IMR-90 (cell line): ENCODE data around the gene MRC2. TPM values are rescaled to one million over a fixed set of nuclear protein-coding genes. Genes with fewer than 3 reads are reported as not detected.
A peak's percentile ranks its signal among the peaks of the same experiment; 100 is the strongest.

ENCODE experiments used
- ATAC-seq: fragments of 200-7000 bp; cut with Tn5 transposase; 2 replicates; pipeline ENCODE4 v1.9.1; 2020; ENCODE audit warnings: low read depth, mild to moderate bottlenecking, moderate library complexity
- BruUV-seq: library from RNA; stranded (reverse); fragments of 400-500 nt; replicated peaks from 2 replicates; lab custom pipeline; 2021; lab: Mats Ljungman, UMichigan
- CTCF ChIA-PET: fragments of 300-600 bp; formaldehyde crosslinking; extraction: SDS; loops from one replicate; lab custom pipeline; 2021; ENCODE audit warnings: antibody characterized with exemption; lab: Yijun Ruan, JAX
- POLR2A ChIA-PET: fragments of 300-600 bp; sonication (Branson Sonifier 250); formaldehyde crosslinking; loops from one replicate; lab custom pipeline; 2022; ENCODE audit warnings: antibody characterized with exemption; ENCODE audit not compliant: unreplicated experiment; lab: Charles Lee
- DNase-seq: peaks from one replicate; pipeline ENCODE4 v3.0.0; 2013
- H2AFZ ChIP-seq: replicated peaks from 2 replicates; pipeline ENCODE3; 2013; ENCODE audit warnings: low read length, mild to moderate bottlenecking; ENCODE audit not compliant: poor library complexity
- H2AK5ac ChIP-seq: 2 replicates; pipeline ENCODE4 v1.6.1; 2013; ENCODE audit warnings: low read depth, low read length, inconsistent platforms
- H2AK9ac ChIP-seq: replicated peaks from 2 replicates; pipeline ENCODE3; 2013; ENCODE audit warnings: mild to moderate bottlenecking, low read depth, low read length, moderate library complexity; ENCODE audit not compliant: poor library complexity
- H2BK120ac ChIP-seq: 2 replicates; pipeline ENCODE4 v1.6.1; 2013; ENCODE audit warnings: low read depth, low read length, inconsistent platforms
- H2BK15ac ChIP-seq: 3 replicates; pipeline ENCODE4 v1.6.1; 2013; ENCODE audit warnings: low read depth, low read length, inconsistent platforms
- H2BK20ac ChIP-seq: 2 replicates; pipeline ENCODE4 v1.6.1; 2013; ENCODE audit warnings: low read depth, mild to moderate bottlenecking, inconsistent platforms, low read length, moderate library complexity
- H2BK5ac ChIP-seq: 2 replicates; pipeline ENCODE4 v1.6.1; 2013; ENCODE audit warnings: mild to moderate bottlenecking, low read depth, low read length, inconsistent platforms; ENCODE audit not compliant: poor library complexity, severe bottlenecking
- H3K14ac ChIP-seq: replicated peaks from 2 replicates; pipeline ENCODE4 v1.6.1; 2013; ENCODE audit warnings: low read depth, low read length, inconsistent platforms
- H3K18ac ChIP-seq: 2 replicates; pipeline ENCODE4 v1.6.1; 2013; ENCODE audit warnings: low read depth, low read length, control low read depth
- H3K23ac ChIP-seq: 2 replicates; pipeline ENCODE4 v1.6.1; 2013; ENCODE audit warnings: low read depth, low read length, inconsistent platforms
- H3K27ac ChIP-seq: 2 replicates; pipeline ENCODE4 v1.5.1; 2013; ENCODE audit warnings: mild to moderate bottlenecking, control low read depth, low read length; ENCODE audit not compliant: insufficient read depth
- H3K27me3 ChIP-seq: 2 replicates; pipeline ENCODE4 v1.6.1; 2013; ENCODE audit warnings: low read length; ENCODE audit not compliant: control insufficient read depth, insufficient read depth
- H3K36me3 ChIP-seq: 2 replicates; pipeline ENCODE4 v1.6.1; 2013; ENCODE audit warnings: low read length, mixed read lengths; ENCODE audit not compliant: control insufficient read depth, insufficient read depth
- H3K4ac ChIP-seq: 2 replicates; pipeline ENCODE4 v1.6.1; 2013; ENCODE audit warnings: low read depth, low read length, inconsistent platforms
- H3K4me1 ChIP-seq: 2 replicates; pipeline ENCODE4 v1.6.1; 2013; ENCODE audit warnings: low read length, mixed read lengths; ENCODE audit not compliant: control insufficient read depth, insufficient read depth
- H3K4me2 ChIP-seq: 2 replicates; pipeline ENCODE4 v1.6.1; 2013; ENCODE audit warnings: low read depth, mild to moderate bottlenecking, control low read depth, low read length, moderate library complexity
- H3K4me3 ChIP-seq: 2 replicates; pipeline ENCODE4 v1.5.1; 2013; ENCODE audit warnings: low read depth, mild to moderate bottlenecking, control low read depth, low read length, moderate library complexity; ENCODE audit not compliant: insufficient read depth
- H3K56ac ChIP-seq: 2 replicates; pipeline ENCODE4 v1.6.1; 2013; ENCODE audit warnings: low read length, inconsistent platforms; ENCODE audit not compliant: insufficient read depth; ENCODE audit errors: extremely low read depth
- H3K79me1 ChIP-seq, 2 experiments: 2 replicates each; pipeline ENCODE4 v1.6.1; 2013; ENCODE audit warnings: low read length in 2 of 2, inconsistent platforms in 1 of 2, low read depth in 1 of 2
- H3K9ac ChIP-seq: 2 replicates; pipeline ENCODE4 v1.6.1; 2013; ENCODE audit warnings: low read depth, low read length, control low read depth
- H3K9me1 ChIP-seq: 2 replicates; pipeline ENCODE4 v1.6.1; 2013; ENCODE audit warnings: low read length, inconsistent platforms; ENCODE audit not compliant: insufficient read depth
- H3K9me3 ChIP-seq: 2 replicates; pipeline ENCODE4 v1.6.1; 2013; ENCODE audit warnings: low read length; ENCODE audit not compliant: control insufficient read depth, insufficient read depth
- H4K20me1 ChIP-seq: 2 replicates; pipeline ENCODE4 v1.6.1; 2013; ENCODE audit warnings: low read length, inconsistent platforms; ENCODE audit not compliant: insufficient read depth
- H4K5ac ChIP-seq: 2 replicates; pipeline ENCODE4 v1.6.1; 2013; ENCODE audit warnings: mild to moderate bottlenecking, low read depth, low read length, control low read depth
- H4K8ac ChIP-seq, 2 experiments: 2 replicates each; pipeline ENCODE4 v1.6.1; 2013; ENCODE audit warnings: low read depth in 2 of 2, low read length in 2 of 2, control low read depth in 1 of 2, inconsistent platforms in 1 of 2
- H4K91ac ChIP-seq: 2 replicates; pipeline ENCODE4 v1.6.1; 2013; ENCODE audit warnings: low read depth, low read length, inconsistent platforms; ENCODE audit not compliant: insufficient read depth
- BHLHE40 ChIP-seq: fragments of 150-350 bp; IDR thresholded peaks from 2 replicates; pipeline ENCODE4 v1.6.1; 2016; ENCODE audit warnings: mild to moderate bottlenecking, low read depth, low read length
- ELK1 ChIP-seq: fragments of 150-350 bp; IDR thresholded peaks from 2 replicates; pipeline ENCODE4 v1.6.1; 2016; ENCODE audit warnings: low read depth, mild to moderate bottlenecking, low read length, moderate library complexity, borderline replicate concordance
- MAZ ChIP-seq: IDR thresholded peaks from 2 replicates; pipeline ENCODE4 v1.6.1; 2012; ENCODE audit warnings: low read depth, mild to moderate bottlenecking, low read length, improper control_type of control experiment, moderate library complexity, borderline replicate concordance
- WGBS, 2 experiments: methylation state at CpG; one replicate each; pipeline versions ENCODE4 v1.1.5 to v1.1.7; 2013; ENCODE audit warnings: missing lambda C conversion rate in 2 of 2; ENCODE audit not compliant: insufficient read length in 1 of 2; ENCODE audit errors: extremely low coverage in 2 of 2; 5-methylcytosine and 5-hydroxymethylcytosine counted together
- dilution Hi-C: fragments of 300-500 bp; cut with HindIII; formaldehyde crosslinking; loops from one replicate; pipeline ENCODE4 v1.14.3; 2018; ENCODE audit warnings: low sequenced_read_pairs; ENCODE audit not compliant: unreplicated experiment
- in situ Hi-C: fragments of 300-500 bp; cut with MboI; formaldehyde crosslinking; loops from 3 replicates; pipeline ENCODE4 v1.14.3; 2019; ENCODE audit warnings: low sequenced_read_pairs, inconsistent platforms, mixed read lengths
- intact Hi-C: fragments of 100-400 bp; cut with micrococcal nuclease; formaldehyde crosslinking; loops from 2 replicates; pipeline ENCODE4 v1.10.0; 2022
- polyA plus RNA-seq, 3 experiments: library from polyadenylated mRNA; depleted of rRNA; stranded (reverse); fragments of >200 nt; gene quantifications; 2 replicates each; pipeline ENCODE4 v1.2.3, GENCODE V29; 2012; ENCODE audit warnings: low replicate concordance in 1 of 3
- total RNA-seq: library from RNA; depleted of rRNA; stranded (reverse); fragments of >200 nt; gene quantifications from 2 replicates; pipeline ENCODE4 v1.2.3, GENCODE V29; 2012

MRC2 gene
- total and polyA plus RNA-seq, 2 of the 4 experiments (the other 2 are of a cell fraction) = 39.3 to 137 TPM

- no peak overlapping the region; the same call in 1 of the 2 replicates for H2BK120ac ChIP-seq
- H2AFZ ChIP-seq = peak overlapping the region; percentile 74
- H3K23ac ChIP-seq = no peak overlapping the region
- no peak overlapping the region for H4K5ac ChIP-seq
- ChIA-PET POLR2A (no interaction called here), CTCF (interaction anchor here (0.6 kb wide), 1 partner anchor 65 kb away, joined by 4 read pairs; no protein-coding TSS in a partner anchor)
- 0 out of 2 replicates have a peak overlapping the region, but pooled peaks have one; percentile 33 for H2BK20ac ChIP-seq
- no peak overlapping the region for H3K4me3 ChIP-seq
- BruUV-seq = no TSS peak
- TF ChIP-seq ELK1 (no peak), MAZ (no peak), BHLHE40 (peak; percentile 43; the same call in 1 of the 2 replicates)
- no peak overlapping the region for H4K8ac ChIP-seq
- no peak overlapping the region for H3K4me2 ChIP-seq
- H2AK9ac ChIP-seq = peak overlapping the region; percentile 15
- H3K9ac ChIP-seq = no peak overlapping the region
- dilution Hi-C loops = no loop called here
- no peaks in the 10 kb centered on the region for H3K9me3 ChIP-seq
- no peaks in the 10 kb centered on the region for H3K36me3 ChIP-seq
- no peaks in the 10 kb centered on the region for H3K27me3 ChIP-seq
- H3K4me1 ChIP-seq = peaks cover 7% of the 10 kb centered on the region
- H3K4ac ChIP-seq = 0 out of 2 replicates have a peak overlapping the region, but pooled peaks have one; percentile 7
- no peak overlapping the region for H3K14ac ChIP-seq
- H3K18ac ChIP-seq = no peak overlapping the region
- H4K91ac ChIP-seq = no peak overlapping the region; the same call in 1 of the 2 replicates
- no peak overlapping the region for H2BK15ac ChIP-seq
- no peak overlapping the region for H3K56ac ChIP-seq
- no peak overlapping the region for H2AK5ac ChIP-seq
- H3K27ac ChIP-seq = no peak overlapping the region
- H2BK5ac ChIP-seq = no peak overlapping the region
- peak; percentile 44 for DNase-seq
- intact Hi-C loops = no loop called here
- in situ Hi-C loops = no loop called here
- no peak for ATAC-seq
- peaks cover 3% of the 10 kb centered on the region for H3K9me1 ChIP-seq
- H3K79me1 ChIP-seq = no peaks in the 10 kb centered on the region; a peak in 1 of 4 replicates
- no peaks in the 10 kb centered on the region for H4K20me1 ChIP-seq
- 47% methylated on average over 3 of the region's 16 CpGs; no CpG with 5 or more reads in 1 of the 2 experiments for WGBS, 2 experiments
Observed at GRCh38 chr17:62724398-62725146, 97.1 kb downstream of the MRC2 start.
